DOHH2 (cell line): ENCODE measurements around the gene LECT2.

Experiments used
- CTCF ChIP-seq: fragments of 200-600 bp; sonication (generic); IDR thresholded peaks from one replicate; pipeline ENCODE4 v1.5.1; 2014; ENCODE audit warnings: antibody characterized with exemption, mild to moderate bottlenecking, low read depth, low read length; ENCODE audit not compliant: poor library complexity, severe bottlenecking
- EZH2phosphoT487 ChIP-seq: fragments of 200-600 bp; sonication (generic); IDR thresholded peaks from 2 replicates; pipeline ENCODE4 v1.6.1; 2017; ENCODE audit warnings: borderline replicate concordance, mild to moderate bottlenecking, antibody characterized with exemption, low read length, moderate library complexity, mixed read lengths

- no peak for TF ChIP-seq CTCF
- TF ChIP-seq EZH2phosphoT487 = no peak
Measured at GRCh38 chr5:135997673-135998335, 43.0 kb upstream of the LECT2 start.
